Tibial nerve (tissue), 3 donors: ENCODE measurements around the gene GPR62.

Experiments
- CTCF ChIP-seq, 5 experiments: fragments of 200-600 bp in 3 of 5; fragments of 450-650 bp in 2 of 5; sonication (generic) in 3 of 5; IDR thresholded peaks; one replicate each; pipeline ENCODE4 v1.5.1; 2016 to 2019; ENCODE audit warnings: antibody characterized with exemption in 5 of 5, mild to moderate bottlenecking in 3 of 5, moderate library complexity in 2 of 5
- POLR2A ChIP-seq, 2 donors: fragments of 450-650 bp; IDR thresholded peaks; one replicate each; pipeline ENCODE4 v1.6.1; 2017; ENCODE audit warnings: antibody characterized with exemption in 2 of 2, mild to moderate bottlenecking in 2 of 2, moderate library complexity in 2 of 2

- TF ChIP-seq CTCF (IDR thresholded peaks at IDR 0.05) (no peak), POLR2A (IDR thresholded peaks at IDR 0.05) (no peak)
These were observed 2.5 kb downstream of the GPR62 start for GRCh38 chr3:51957520-51958205.
